Activated naive CD8-positive, alpha-beta T cell treated with anti-CD3 and anti-CD28 coated beads, Interleukin-2, amount 50 U/mL, for 24 hours (primary cell): ENCODE measurements around the gene KCTD7.
"Not testable (repeated sequence)": the region's sequence is repeated elsewhere in the genome, so short reads cannot be mapped to it uniquely, and the experiment has no call there.

Experiments used
- ATAC-seq: fragments of 150-1000 bp; cut with Tn5 transposase; one replicate; pipeline ENCODE4 v1.10.0; 2021
- DNase-seq: peaks from one replicate; pipeline ENCODE4 v3.0.0; 2021
- H3K27ac Mint-ChIP-seq: one replicate; pipeline ENCODE4 v1.8.0; 2021; ENCODE audit warnings: mild to moderate bottlenecking, mixed read lengths
- H3K27me3 Mint-ChIP-seq: one replicate; pipeline ENCODE4 v1.8.0; 2021; ENCODE audit warnings: mixed read lengths
- H3K36me3 Mint-ChIP-seq: one replicate; pipeline ENCODE4 v1.8.0; 2021; ENCODE audit warnings: low read depth, mixed read lengths
- H3K4me1 Mint-ChIP-seq: one replicate; pipeline ENCODE4 v1.8.0; 2021; ENCODE audit warnings: mixed read lengths
- H3K4me3 Mint-ChIP-seq: one replicate; pipeline ENCODE4 v1.8.0; 2021; ENCODE audit warnings: mild to moderate bottlenecking, moderate library complexity, mixed read lengths
- H3K9me3 Mint-ChIP-seq: one replicate; pipeline ENCODE4 v1.8.0; 2021; ENCODE audit warnings: mixed read lengths

KCTD7 gene

GRCh38 chr7:66628361-66629221, at the start of gene KCTD7:
Gene KCTD7, plus strand, starts transcription at chr7:66628881. Its CDS starts 184 bp downstream, at chr7:66629065.
- no peaks in the 10 kb centered on the region for H3K9me3 Mint-ChIP-seq
- no peaks in the 10 kb centered on the region for H3K36me3 Mint-ChIP-seq
- H3K27me3 Mint-ChIP-seq = no peaks in the 10 kb centered on the region
- peak; percentile 96 for ATAC-seq
- H3K4me1 Mint-ChIP-seq = peaks cover 48% of the 10 kb centered on the region
- H3K27ac Mint-ChIP-seq = peak within 1 kb of the TSS; percentile 88
- peak; percentile 96 for DNase-seq
- peak within 1 kb of the TSS; percentile 83 for H3K4me3 Mint-ChIP-seq

GRCh38 chr7:66580380-66580779, 48.3 kb upstream of the KCTD7 start:
- DNase-seq, H3K9me3 Mint-ChIP-seq, H3K27ac Mint-ChIP-seq, H3K27me3 Mint-ChIP-seq, H3K4me3 Mint-ChIP-seq, ATAC-seq: not testable (repeated sequence)
- Mint-ChIP-seq H3K4me1 (peaks cover 54% of the 10 kb centered on the region), H3K36me3 (peaks cover 25% of the 10 kb centered on the region)

- DNase-seq, H3K27ac Mint-ChIP-seq, H3K9me3 Mint-ChIP-seq, H3K27me3 Mint-ChIP-seq, H3K4me3 Mint-ChIP-seq: not testable (repeated sequence)
- ATAC-seq = peak; percentile 17
- Mint-ChIP-seq H3K36me3 (peaks cover 26% of the 10 kb centered on the region), H3K4me1 (peaks cover 39% of the 10 kb centered on the region)
Measured at GRCh38 chr7:66582816-66583489, 45.7 kb upstream of the KCTD7 start.

- Mint-ChIP-seq H3K4me1 (peaks cover 34% of the 10 kb centered on the region), H3K27ac (no peak overlapping the region), H3K9me3 (no peaks in the 10 kb centered on the region), H3K4me3 (no peak overlapping the region), H3K36me3 (peaks cover 26% of the 10 kb centered on the region), H3K27me3 (no peaks in the 10 kb centered on the region)
- DNase-seq (no peak), ATAC-seq (peak; percentile 85)
Measured at GRCh38 chr7:66583490-66584110, 45.1 kb upstream of the KCTD7 start.

GRCh38 chr7:66586181-66586580, 42.5 kb upstream of the KCTD7 start:
- DNase-seq = no peak
- H3K36me3 Mint-ChIP-seq = peaks cover 31% of the 10 kb centered on the region
- no peaks in the 10 kb centered on the region for H3K27me3 Mint-ChIP-seq
- H3K4me1 Mint-ChIP-seq = peaks cover 54% of the 10 kb centered on the region
- no peak for ATAC-seq
- no peak overlapping the region for H3K27ac Mint-ChIP-seq
- no peak overlapping the region for H3K4me3 Mint-ChIP-seq
- no peaks in the 10 kb centered on the region for H3K9me3 Mint-ChIP-seq

GRCh38 chr7:66588226-66588625, 40.5 kb upstream of the KCTD7 start:
- H3K27me3 Mint-ChIP-seq, DNase-seq, H3K27ac Mint-ChIP-seq, H3K9me3 Mint-ChIP-seq, H3K4me3 Mint-ChIP-seq, ATAC-seq: not testable (repeated sequence)
- H3K36me3 Mint-ChIP-seq = peaks cover 23% of the 10 kb centered on the region
- peaks cover 63% of the 10 kb centered on the region for H3K4me1 Mint-ChIP-seq

- peaks cover 23% of the 10 kb centered on the region for H3K36me3 Mint-ChIP-seq
- H3K4me1 Mint-ChIP-seq = peaks cover 56% of the 10 kb centered on the region
- H3K27ac Mint-ChIP-seq = peak overlapping the region; percentile 17
- DNase-seq, H3K27me3 Mint-ChIP-seq, H3K4me3 Mint-ChIP-seq, H3K9me3 Mint-ChIP-seq, ATAC-seq: not testable (repeated sequence)
Measured at GRCh38 chr7:66588856-66589570, 39.7 kb upstream of the KCTD7 start.

- H3K9me3 Mint-ChIP-seq, DNase-seq, ATAC-seq, H3K27me3 Mint-ChIP-seq: not testable (repeated sequence)
- H3K27ac Mint-ChIP-seq = peak overlapping the region; percentile 80
- H3K4me1 Mint-ChIP-seq = peaks cover 49% of the 10 kb centered on the region
- H3K36me3 Mint-ChIP-seq = peaks cover 14% of the 10 kb centered on the region
- H3K4me3 Mint-ChIP-seq = peak overlapping the region; percentile 96
Measured at GRCh38 chr7:66590302-66591057, 38.2 kb upstream of the KCTD7 start.

GRCh38 chr7:66591058-66591798, 37.5 kb upstream of the KCTD7 start:
- not testable (repeated sequence) for ATAC-seq, H3K9me3 Mint-ChIP-seq, H3K27me3 Mint-ChIP-seq
- peaks cover 49% of the 10 kb centered on the region for H3K4me1 Mint-ChIP-seq
- peaks cover 14% of the 10 kb centered on the region for H3K36me3 Mint-ChIP-seq
- H3K27ac Mint-ChIP-seq = peak overlapping the region; percentile 80
- H3K4me3 Mint-ChIP-seq = peak overlapping the region; percentile 96
- DNase-seq = peak; percentile 17

- H3K36me3 Mint-ChIP-seq = peaks cover 9% of the 10 kb centered on the region
- H3K9me3 Mint-ChIP-seq = peaks cover 4% of the 10 kb centered on the region
- H3K4me3 Mint-ChIP-seq = peak overlapping the region; percentile 96
- peak overlapping the region; percentile 98 for H3K27ac Mint-ChIP-seq
- no peaks in the 10 kb centered on the region for H3K27me3 Mint-ChIP-seq
- ATAC-seq (peak; percentile 99), DNase-seq (peak; percentile 91)
- H3K4me1 Mint-ChIP-seq = peaks cover 48% of the 10 kb centered on the region
Measured at GRCh38 chr7:66591799-66592596, 36.7 kb upstream of the KCTD7 start.

- ATAC-seq = peak; percentile 14
- not testable (repeated sequence) for H3K9me3 Mint-ChIP-seq
Measured at GRCh38 chr7:66592597-66593146, 36.0 kb upstream of the KCTD7 start.

GRCh38 chr7:66594082-66594481, 34.6 kb upstream of the KCTD7 start:
- DNase-seq, H3K27ac Mint-ChIP-seq, H3K4me3 Mint-ChIP-seq, H3K36me3 Mint-ChIP-seq, H3K27me3 Mint-ChIP-seq, H3K9me3 Mint-ChIP-seq, ATAC-seq: not testable (repeated sequence)
- peaks cover 34% of the 10 kb centered on the region for H3K4me1 Mint-ChIP-seq

More at GRCh38 chr7:66592597-66593146, 36.0 kb upstream of the KCTD7 start:
- H3K4me3 Mint-ChIP-seq = peak overlapping the region; percentile 96
- H3K4me1 Mint-ChIP-seq = peaks cover 41% of the 10 kb centered on the region
- not testable (repeated sequence) for H3K36me3 Mint-ChIP-seq, DNase-seq, H3K27me3 Mint-ChIP-seq
- peak overlapping the region; percentile 98 for H3K27ac Mint-ChIP-seq
